Transverse colon (tissue), 4 donors: Measurements from ENCODE around the gene LARP1.

ENCODE experiments used
- POLR2A ChIP-seq: fragments of 450-650 bp; IDR thresholded peaks from one replicate; pipeline ENCODE4 v1.6.1; 2016; ENCODE audit warnings: antibody characterized with exemption, mild to moderate bottlenecking, moderate library complexity
- POLR2AphosphoS5 ChIP-seq, 3 donors: sonication (generic); formaldehyde crosslinking; IDR thresholded peaks; one replicate each; pipeline ENCODE4 v1.6.1; 2016; ENCODE audit warnings: antibody characterized with exemption in 3 of 3
- TF ChIP-seq, protein P1 (sequence below), 5 experiments: fragments of 200-600 bp in 3 of 5; fragments of 450-650 bp in 2 of 5; sonication (generic) in 3 of 5; IDR thresholded peaks; 1 replicate in 2 of 5; 2 replicates in 3 of 5; pipeline ENCODE4 v1.5.1; 2016 to 2017; ENCODE audit warnings: antibody characterized with exemption in 5 of 5, inconsistent platforms in 3 of 5, mild to moderate bottlenecking in 2 of 5, moderate library complexity in 1 of 5

DNA sequence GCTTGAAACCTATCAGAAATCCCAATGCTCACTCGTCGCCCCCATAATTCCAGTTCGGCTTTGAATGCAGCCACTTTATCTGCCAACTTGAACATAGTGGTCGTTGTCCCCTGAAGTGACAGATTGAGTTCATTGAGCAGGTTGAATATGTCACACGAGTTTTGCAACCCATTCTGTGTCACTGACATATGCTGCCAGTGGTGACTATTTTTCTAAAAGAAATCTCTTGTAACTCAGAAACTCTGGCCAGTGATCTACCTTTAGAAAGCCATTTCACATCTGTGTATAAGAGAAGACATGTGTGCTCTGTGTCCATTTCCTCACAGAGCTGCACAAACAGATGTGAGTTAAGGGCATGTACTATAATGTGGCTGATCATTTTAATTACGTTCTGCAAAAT, 47.0 kb upstream of the LARP1 start:
- TF ChIP-seq, protein P1, sequence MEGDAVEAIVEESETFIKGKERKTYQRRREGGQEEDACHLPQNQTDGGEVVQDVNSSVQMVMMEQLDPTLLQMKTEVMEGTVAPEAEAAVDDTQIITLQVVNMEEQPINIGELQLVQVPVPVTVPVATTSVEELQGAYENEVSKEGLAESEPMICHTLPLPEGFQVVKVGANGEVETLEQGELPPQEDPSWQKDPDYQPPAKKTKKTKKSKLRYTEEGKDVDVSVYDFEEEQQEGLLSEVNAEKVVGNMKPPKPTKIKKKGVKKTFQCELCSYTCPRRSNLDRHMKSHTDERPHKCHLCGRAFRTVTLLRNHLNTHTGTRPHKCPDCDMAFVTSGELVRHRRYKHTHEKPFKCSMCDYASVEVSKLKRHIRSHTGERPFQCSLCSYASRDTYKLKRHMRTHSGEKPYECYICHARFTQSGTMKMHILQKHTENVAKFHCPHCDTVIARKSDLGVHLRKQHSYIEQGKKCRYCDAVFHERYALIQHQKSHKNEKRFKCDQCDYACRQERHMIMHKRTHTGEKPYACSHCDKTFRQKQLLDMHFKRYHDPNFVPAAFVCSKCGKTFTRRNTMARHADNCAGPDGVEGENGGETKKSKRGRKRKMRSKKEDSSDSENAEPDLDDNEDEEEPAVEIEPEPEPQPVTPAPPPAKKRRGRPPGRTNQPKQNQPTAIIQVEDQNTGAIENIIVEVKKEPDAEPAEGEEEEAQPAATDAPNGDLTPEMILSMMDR (IDR thresholded peaks at IDR 0.05) = no peak
- no peak for TF ChIP-seq POLR2A
- no peak for TF ChIP-seq POLR2AphosphoS5 (IDR thresholded peaks at IDR 0.05)
